Urothelium cell line (cell line): ENCODE measurements around the gene CYGB.

Experiments
- DNase-seq: peaks from one replicate; pipeline ENCODE4 v3.0.0; 2011; ENCODE audit warnings: low spot score, mixed read lengths
- FAIRE-seq: peaks from 2 replicates; lab custom pipeline; 2011; peaks lifted over from hg19 to GRCh38; lab: Jason Lieb, UNC

Gene CYGB

GRCh38 chr17:76551685-76552084 lies 14.2 kb upstream of the CYGB start:
- DNase-seq (no peak), FAIRE-seq (no peak)

DNA sequence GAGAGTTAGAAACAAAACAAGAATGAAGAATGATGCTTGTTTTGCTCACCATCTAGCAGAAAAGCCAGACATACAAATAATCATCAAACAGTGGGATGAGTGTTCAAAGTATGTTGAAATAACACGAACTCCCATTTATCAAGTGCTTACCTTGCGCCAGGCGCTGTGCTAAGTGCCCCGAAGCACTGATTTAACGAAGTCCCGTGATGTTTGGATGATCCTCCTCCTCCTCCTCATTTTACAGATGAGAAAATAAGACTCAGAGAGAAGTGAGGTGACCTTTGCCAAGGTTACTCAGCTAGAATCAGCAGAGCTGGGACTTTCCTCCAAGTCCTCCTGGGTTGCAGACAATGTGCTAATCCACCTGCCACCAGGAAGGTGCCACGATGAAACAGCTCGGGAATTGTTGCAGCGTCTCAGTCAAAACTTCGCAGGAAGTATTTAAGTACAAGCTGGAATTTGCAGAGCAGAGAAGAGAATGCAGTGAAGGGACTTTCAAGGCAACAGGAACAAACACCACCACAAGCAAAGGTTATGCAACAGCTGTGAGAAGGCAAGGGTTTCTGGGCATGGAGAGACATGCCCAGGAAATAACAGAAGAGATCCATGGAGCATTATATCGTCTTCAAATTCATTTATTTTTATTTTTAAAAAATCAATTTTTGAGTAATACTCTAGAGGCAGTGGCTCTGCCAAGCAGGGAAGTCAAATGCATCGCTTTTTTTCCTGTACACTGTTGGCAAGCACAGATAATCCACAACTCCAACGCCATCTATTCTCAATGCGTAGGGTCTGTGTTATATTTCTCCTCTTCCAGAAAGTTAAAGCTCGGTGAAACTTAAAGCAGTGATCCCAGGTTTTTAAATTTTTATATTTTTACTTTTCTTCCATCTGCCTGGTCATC lies 13.5 kb upstream of the CYGB start:
- FAIRE-seq (no peak), DNase-seq (no peak)

DNA sequence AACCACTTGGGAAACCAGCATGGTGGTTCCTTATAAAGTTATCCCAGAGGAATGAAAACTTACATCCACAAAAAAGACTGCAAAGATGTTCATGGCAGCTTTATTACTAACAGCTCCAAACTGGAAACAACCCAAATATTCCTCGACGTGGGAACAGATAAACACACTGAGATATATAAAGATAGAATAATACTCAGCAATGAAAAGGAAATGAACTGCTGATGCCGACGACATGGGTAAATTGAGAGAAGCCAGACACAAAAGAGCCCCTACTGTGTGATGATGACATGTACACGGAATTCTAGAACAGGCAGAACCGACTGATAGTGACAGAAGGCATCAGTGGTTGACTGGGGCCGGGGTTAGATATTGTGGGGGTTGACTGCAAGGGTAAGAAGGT lies 12.0 kb upstream of the CYGB start:
- no peak for DNase-seq

GRCh38 chr17:76549215-76549518 lies 11.7 kb upstream of the CYGB start:
- no peak for DNase-seq
- no peak for FAIRE-seq

More for the DNA sequence above, 12.0 kb upstream of the CYGB start:
- FAIRE-seq: no peak

DNA sequence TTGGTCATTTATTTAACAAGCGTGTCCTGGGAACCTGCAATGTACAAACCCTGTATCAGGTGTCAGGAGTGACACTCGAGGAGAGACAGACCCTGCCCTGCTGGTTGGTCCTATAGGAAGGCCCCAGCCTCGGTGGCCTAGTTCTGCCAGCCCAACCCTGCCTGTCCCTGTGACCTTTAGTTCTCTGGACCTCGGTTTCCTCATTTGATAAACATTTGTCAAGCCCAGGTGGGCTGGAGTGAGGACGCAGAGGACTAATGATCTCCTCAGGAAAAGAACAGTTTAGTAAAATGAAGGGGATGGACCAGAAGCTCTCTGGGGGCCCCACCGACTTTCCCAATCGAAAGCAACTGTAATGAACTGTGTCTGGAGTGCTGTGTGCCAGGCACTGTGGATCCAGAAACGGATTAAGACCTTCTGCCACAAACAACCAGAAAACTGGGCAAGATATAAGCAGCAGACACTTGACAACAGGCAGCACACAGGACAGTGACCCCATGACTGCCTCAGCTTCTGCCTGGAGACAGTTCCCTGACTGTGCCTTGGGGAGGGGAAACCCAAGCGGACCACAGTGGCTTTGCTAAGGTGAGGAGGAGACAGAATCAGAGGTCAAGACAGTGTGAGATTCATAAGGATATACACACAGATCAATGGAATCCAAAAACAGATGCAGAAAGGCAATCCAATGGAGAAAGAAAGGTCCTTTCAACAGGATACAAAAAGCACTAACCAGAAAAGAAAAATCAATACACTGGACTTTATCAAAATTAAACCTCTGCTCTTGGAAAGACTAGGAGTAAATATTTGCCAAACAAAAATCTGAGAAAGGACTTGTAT lies 11.1 kb upstream of the CYGB start:
- DNase-seq: no peak
- FAIRE-seq: no peak

DNA sequence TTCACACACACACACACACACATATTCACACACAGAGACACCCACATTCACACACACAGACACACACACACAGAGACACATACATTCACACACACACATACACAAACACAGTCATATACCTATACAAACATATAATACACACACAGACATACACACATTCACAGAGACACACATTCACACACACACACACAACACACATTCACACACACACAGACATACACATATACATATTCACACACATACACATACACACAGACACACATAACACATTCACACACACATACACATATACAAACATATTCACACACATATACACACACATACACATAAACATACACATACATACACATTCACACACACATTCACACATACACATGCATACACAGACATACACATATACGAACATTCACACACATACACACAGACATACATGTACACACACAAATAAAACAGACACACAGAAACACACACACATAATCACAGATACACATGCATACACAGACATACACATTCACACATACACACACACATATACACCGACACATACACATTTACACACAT lies 10.2 kb upstream of the CYGB start:
- no peak for DNase-seq
- peak; percentile 98 for FAIRE-seq

DNA sequence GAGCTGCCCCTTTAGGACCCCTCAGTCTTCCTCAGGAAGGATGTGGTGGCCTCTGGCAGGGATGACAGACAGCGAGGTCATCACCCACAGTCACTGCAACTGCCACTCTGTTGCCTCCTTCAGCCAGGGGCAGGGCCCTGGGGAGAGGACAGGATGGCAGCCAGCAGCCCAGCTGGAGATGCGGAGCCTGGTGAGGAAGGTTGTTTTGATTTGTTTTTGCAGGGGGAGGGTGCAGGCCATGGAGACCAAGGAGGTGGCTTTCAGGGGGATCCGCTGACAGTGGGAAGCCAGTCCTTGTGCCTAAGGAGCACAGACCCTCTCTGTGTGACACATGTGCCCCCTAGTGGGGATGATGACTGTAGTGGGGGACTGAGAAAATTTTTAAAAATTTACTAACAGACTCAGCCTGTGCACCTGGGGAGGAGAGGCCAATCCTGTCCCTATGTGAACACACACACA lies 9.7 kb upstream of the CYGB start:
- DNase-seq (peak; percentile 67), FAIRE-seq (no peak)

DNA sequence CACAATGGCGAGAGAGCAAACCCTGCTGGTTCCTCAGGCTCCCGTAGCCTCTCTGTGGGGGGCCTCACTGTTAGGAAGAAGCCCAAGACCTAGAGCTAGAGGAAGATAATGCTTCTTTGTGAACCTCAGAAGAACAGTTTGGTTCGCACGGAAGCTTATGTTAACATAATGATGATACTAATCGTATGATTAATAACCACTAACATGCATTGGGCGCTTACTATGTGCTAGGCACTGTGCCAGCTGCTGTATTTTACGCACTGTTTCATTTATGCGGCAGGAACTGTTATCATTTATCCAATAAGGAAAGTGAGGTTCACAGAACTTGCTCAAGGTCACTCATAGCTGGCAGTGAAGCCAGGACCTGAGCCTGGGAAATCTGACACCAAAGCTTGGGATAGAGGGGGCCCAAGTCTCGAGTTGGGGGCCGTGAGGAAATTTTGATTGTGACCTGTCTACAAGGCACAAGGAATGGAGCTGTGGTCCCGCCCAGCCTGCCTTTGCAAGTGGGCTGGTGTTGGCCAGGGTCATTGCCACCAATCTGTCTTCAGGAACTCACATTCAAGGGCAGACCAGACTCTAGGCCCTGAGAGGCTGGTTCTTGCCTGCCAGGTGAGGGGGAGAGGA lies 9.2 kb upstream of the CYGB start:
- DNase-seq (no peak), FAIRE-seq (no peak)

DNA sequence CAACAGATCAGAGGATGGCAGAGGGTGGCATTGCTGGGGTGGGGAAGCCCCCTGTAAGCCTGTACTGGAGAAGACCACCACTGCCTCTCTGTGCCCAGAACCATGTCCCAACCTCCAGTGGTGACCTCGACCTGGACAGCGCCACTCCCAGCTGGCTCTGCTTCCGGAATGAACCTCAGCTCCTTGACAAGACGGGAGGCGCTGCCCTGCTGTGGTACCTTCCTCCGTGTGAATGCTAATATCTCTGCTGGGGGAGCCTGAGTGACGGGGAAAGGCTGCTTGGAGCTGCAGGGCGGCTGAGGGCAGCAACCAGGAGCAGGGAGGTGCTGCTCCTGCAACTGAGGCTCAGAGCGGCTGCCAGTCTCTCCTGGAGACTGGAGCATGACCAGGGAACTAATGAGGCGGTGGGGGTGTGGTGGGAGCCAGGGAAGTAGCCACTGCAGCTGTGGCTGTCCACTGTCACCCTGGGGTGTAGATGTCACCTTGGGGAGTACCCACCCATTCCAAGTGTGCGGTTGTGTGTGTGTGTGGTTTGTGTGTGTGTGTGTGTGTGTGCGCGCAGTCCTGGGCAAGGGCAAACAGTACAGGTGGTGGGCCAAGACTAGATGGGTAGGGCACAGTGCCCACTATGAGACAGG lies 8.5 kb upstream of the CYGB start:
- FAIRE-seq: no peak
- DNase-seq: no peak

- DNase-seq (no peak), FAIRE-seq (no peak)
Observed at GRCh38 chr17:76544546-76545365, 7.2 kb upstream of the CYGB start.

DNA sequence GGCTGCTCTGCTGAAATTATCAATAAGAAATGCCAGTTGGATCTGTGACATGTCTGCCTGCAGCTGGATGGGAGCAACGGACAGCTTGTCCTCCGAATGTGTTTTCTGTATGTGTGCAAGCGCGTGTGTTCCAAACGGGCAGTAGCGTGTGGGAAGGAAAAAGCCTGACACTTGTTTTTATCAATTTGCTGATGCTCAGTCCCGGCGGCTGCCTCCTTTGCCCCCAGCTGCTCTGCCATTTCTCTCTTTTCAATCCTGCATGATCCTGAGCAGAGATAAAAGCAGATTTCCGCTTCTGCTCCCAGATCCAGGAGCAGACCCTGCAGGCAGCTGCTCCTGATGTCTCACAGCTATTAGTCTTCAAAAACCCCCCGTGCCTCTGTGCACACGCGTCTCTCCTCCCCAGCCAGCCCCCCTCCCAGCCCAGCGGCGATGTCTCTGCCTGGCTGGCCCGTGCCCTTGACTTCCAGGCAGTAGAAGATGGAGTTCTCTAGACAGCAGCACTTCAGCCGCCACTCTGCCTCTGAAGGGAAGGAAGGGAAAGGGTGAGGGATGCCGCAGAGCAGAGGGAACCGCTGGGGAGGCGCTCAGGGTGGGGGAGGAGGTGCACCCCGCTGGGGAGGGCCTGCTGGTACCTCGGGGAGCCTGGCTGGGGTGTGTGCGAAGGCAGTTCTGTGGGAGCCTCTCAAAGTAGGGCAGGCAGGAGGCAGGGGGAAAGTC lies 6.5 kb upstream of the CYGB start:
- no peak for FAIRE-seq
- DNase-seq: no peak

- FAIRE-seq: no peak
- DNase-seq: no peak
Observed at GRCh38 chr17:76543482-76543825, 5.9 kb upstream of the CYGB start.

- FAIRE-seq (no peak), DNase-seq (no peak)
Observed at GRCh38 chr17:76542984-76543383, 5.5 kb upstream of the CYGB start.

- DNase-seq (no peak), FAIRE-seq (no peak)
Observed at GRCh38 chr17:76542566-76542971, 5.1 kb upstream of the CYGB start.

- FAIRE-seq: peak; percentile 56
- DNase-seq: no peak
Observed at GRCh38 chr17:76541739-76542454, 4.4 kb upstream of the CYGB start.

DNA sequence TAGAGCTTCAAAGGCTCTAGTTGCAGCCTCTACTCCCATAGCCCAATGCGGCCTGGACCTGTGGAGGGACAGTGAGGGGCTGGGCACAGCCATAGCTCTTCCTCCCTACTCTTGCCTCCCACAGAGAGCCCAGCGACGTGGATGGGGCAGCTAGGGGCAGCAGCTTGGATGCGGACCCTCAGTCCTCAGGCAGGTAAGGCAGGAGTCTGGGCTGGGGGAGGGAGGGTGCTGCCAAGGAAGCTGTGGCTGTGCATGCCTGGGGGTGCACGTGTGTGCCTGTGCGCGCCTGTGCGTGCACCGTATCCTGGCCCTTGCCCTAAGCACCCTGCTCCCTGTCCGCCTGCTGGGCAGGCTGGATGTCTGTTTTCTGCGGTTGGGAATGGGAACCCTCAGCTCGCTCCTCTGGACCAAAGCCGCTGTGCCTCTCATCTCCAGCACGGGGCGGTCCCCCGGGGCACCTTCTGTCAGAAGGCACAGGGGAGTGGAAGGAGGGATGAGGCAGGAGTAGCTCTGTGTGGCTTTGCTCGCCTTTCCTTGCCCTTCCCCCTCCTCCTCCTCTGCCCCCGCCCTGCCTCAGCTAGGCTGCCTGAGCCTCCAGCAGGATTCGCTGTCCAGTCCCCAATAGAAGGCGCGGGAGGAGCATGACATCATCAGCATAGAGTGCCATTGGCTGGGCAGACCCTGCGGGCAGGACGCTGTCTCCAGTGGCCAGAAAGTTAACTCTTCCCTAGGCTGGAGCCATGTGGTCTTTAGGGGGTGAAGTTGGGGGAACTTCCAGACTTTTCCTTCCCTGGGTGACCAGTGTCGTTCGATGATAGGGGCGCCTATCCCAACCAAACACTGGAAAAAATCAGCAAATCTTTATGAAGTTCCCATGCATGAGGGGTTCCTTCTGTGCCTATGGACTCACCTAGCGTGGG lies 3.1 kb upstream of the CYGB start:
- FAIRE-seq (peak; percentile 100), DNase-seq (peak; percentile 99)

- FAIRE-seq: peak; percentile 77
Observed at GRCh38 chr17:76539631-76540271, 2.2 kb upstream of the CYGB start, which contains the start of gene PRCD. TSS of gene PRCD (plus strand) at chr17:76540044. CDS start at chr17:76540142, 98 bp downstream.

More at GRCh38 chr17:76539631-76540271, 2.2 kb upstream of the CYGB start, which contains the start of gene PRCD:
- DNase-seq: no peak
